Sigmoid colon (tissue), 7 donors: ENCODE measurements around the gene AQR. TPM values are rescaled to one million over a fixed set of nuclear protein-coding genes. Genes with fewer than 3 reads are reported as not detected.

Experiments
- DNase-seq: peaks from one replicate; pipeline ENCODE4 v3.0.0-alpha.2; 2019
- H3K27ac ChIP-seq, 4 donors: fragments of 200-600 bp; sonication (generic); one replicate each; pipeline ENCODE4 v1.5.1; 2016 to 2019; ENCODE audit warnings: mild to moderate bottlenecking in 1 of 4
- H3K27me3 ChIP-seq, 3 donors: fragments of 200-600 bp; sonication (generic); one replicate each; pipeline ENCODE4 v1.5.1; 2019; ENCODE audit warnings: mild to moderate bottlenecking in 1 of 3
- H3K36me3 ChIP-seq, 4 donors: fragments of 200-600 bp; sonication (generic); one replicate each; pipeline ENCODE4 v1.5.1; 2016 to 2019
- H3K4me1 ChIP-seq, 4 donors: fragments of 200-600 bp; sonication (generic); one replicate each; pipeline ENCODE4 v1.5.1; 2017 to 2019
- H3K4me3 ChIP-seq, 4 donors: fragments of 200-600 bp; sonication (generic); one replicate each; pipeline ENCODE4 v1.5.1; 2017 to 2019; ENCODE audit warnings: mild to moderate bottlenecking in 2 of 4, moderate library complexity in 1 of 4
- H3K9me3 ChIP-seq, 4 donors: fragments of 200-600 bp in 3 of 4; sonication (generic) in 3 of 4; one replicate each; pipeline versions ENCODE4 v1.5.1 to v1.6.1; 2013 to 2019
- CTCF ChIP-seq, 4 experiments: fragments of 450-650 bp in 3 of 4; fragments of 200-600 bp in 1 of 4; IDR thresholded peaks; one replicate each; pipeline ENCODE4 v1.5.1; 2016 to 2019; ENCODE audit warnings: antibody characterized with exemption in 4 of 4, mild to moderate bottlenecking in 3 of 4, moderate library complexity in 2 of 4
- EP300 ChIP-seq, 4 donors: sonication (generic); formaldehyde crosslinking; IDR thresholded peaks; one replicate each; pipeline ENCODE4 v1.6.1; 2017; ENCODE audit warnings: antibody characterized with exemption in 4 of 4
- POLR2A ChIP-seq, 2 donors: fragments of 450-650 bp; IDR thresholded peaks; one replicate each; pipeline ENCODE4 v1.6.1; 2016; ENCODE audit warnings: antibody characterized with exemption in 2 of 2, mild to moderate bottlenecking in 2 of 2, moderate library complexity in 2 of 2
- POLR2AphosphoS5 ChIP-seq, 4 donors: sonication (generic); formaldehyde crosslinking; IDR thresholded peaks; one replicate each; pipeline ENCODE4 v1.6.1; 2017; ENCODE audit warnings: antibody characterized with exemption in 4 of 4
- WGBS, 2 donors: extraction: QIAGEN DNeasy Blood & Tissue Kit; methylation state at CpG; one replicate each; pipeline ENCODE4 v1.1.7; 2013; 5-methylcytosine and 5-hydroxymethylcytosine counted together
- intact Hi-C: fragments of 100-400 bp; cut with DNase I; formaldehyde crosslinking; loops from one replicate; pipeline ENCODE4 v1.15.1; 2023
- polyA plus RNA-seq, 3 donors: library from polyadenylated mRNA; stranded (reverse); fragments of 200-250 nt; gene quantifications; one replicate each; pipeline ENCODE4 v1.2.3, GENCODE V29; 2013
- total RNA-seq, 4 donors: library from RNA; depleted of rRNA; stranded (reverse); fragments of >200 nt; gene quantifications; one replicate each; pipeline ENCODE4 v1.1.0, GENCODE V29; 2016
- donor health status: healthy with polysubstance abuse.
- donor health status: Bipolar disorder and iron deficiency.
- donor health status: healthy.

The AQR gene
- total and polyA plus RNA-seq, 7 donors, result 3.7 to 24.2 (median 17.4) TPM

DNA sequence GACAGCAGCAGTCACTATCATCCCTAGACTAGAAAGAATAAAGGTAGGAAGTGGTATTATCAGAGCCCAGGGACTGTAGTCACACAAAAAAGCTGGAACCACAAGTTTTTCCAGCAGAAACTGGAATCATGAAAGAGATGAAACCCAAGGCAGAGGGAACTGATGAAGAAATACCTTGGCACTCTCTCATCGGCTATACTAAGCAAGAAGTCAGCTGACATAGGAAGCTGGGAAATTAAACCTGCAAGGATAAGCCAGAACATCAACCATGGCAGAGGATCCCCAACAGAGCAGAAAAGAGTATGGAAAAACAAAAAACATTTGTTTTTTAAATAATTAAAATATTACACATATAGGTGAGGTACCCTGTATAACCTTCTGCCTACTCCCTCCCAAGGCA, 86.5 kb downstream of the AQR start:
- no peak overlapping the region for H3K4me3 ChIP-seq
- peaks cover 0 to 95% (median 18%) of the 10 kb centered on the region in 4 donors for H3K36me3 ChIP-seq
- H3K4me1 ChIP-seq, result no peaks in the 10 kb centered on the region
- intact Hi-C loops, result no loop called here
- H3K27ac ChIP-seq, result no peak overlapping the region
- H3K27me3 ChIP-seq, result no peaks in the 10 kb centered on the region
- no peak for DNase-seq
- WGBS, 2 donors, result 98 to 100% methylated on average over 1 of the region's 1 CpG
- no peak for TF ChIP-seq CTCF (IDR thresholded peaks at IDR 0.05)
- no peak for TF ChIP-seq POLR2AphosphoS5 (IDR thresholded peaks at IDR 0.05)
- H3K9me3 ChIP-seq, result no peaks in the 10 kb centered on the region

- 72 to 74% methylated on average over 4 of the region's 4 CpGs for WGBS, 2 donors
- Histone ChIP-seq H3K9me3 (no peaks in the 10 kb centered on the region), H3K27me3 (no peaks in the 10 kb centered on the region), H3K4me1 (no peaks in the 10 kb centered on the region), H3K36me3 (peaks cover 0 to 84% (median 11%) of the 10 kb centered on the region in 4 donors), H3K4me3 (no peak overlapping the region), H3K27ac (no peak overlapping the region)
- no peak for DNase-seq
- intact Hi-C loops, result no loop called here
- TF ChIP-seq POLR2AphosphoS5 (IDR thresholded peaks at IDR 0.05) (no peak), CTCF (IDR thresholded peaks at IDR 0.05) (no peak), POLR2A (IDR thresholded peaks at IDR 0.05) (no peak), EP300 (IDR thresholded peaks at IDR 0.05) (no peak)
Observed at GRCh38 chr15:34879107-34879506, 90.4 kb downstream of the AQR start.

GRCh38 chr15:34876640-34877039, 92.9 kb downstream of the AQR start:
- intact Hi-C loops, result no loop called here
- TF ChIP-seq EP300 (IDR thresholded peaks at IDR 0.05), result no peak
- H3K4me1 ChIP-seq, result no peaks in the 10 kb centered on the region
- H3K36me3 ChIP-seq, result peaks cover 0 to 81% (median 7%) of the 10 kb centered on the region in 4 donors
- no peak overlapping the region for H3K4me3 ChIP-seq
- H3K27me3 ChIP-seq, result no peaks in the 10 kb centered on the region
- H3K27ac ChIP-seq, result no peak overlapping the region
- H3K9me3 ChIP-seq, result no peaks in the 10 kb centered on the region
- no peak for DNase-seq

DNA sequence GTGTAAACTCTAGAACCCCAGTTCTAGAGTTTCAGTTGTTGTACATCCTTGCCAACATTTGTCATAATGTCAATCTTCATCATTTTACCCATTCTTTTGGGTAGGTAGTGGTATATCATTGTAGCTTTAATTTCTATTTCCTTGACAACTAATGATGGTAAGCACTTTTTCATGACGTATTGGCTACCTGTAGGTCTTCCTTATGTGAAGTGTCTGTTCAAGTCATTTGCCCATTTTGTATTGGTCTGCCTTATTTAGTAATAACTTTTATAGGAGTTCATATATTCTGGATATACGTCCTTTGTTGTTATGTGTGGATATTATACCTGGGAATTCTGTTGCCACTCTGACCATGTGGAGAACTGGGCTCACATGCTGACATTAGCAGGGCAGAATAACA, 100.4 kb downstream of the AQR start:
- intact Hi-C loops, result no loop called here
- TF ChIP-seq CTCF (IDR thresholded peaks at IDR 0.05) (no peak), POLR2A (IDR thresholded peaks at IDR 0.05) (no peak)
- Histone ChIP-seq H3K9me3 (no peaks in the 10 kb centered on the region), H3K27ac (no peak overlapping the region), H3K4me3 (no peak overlapping the region), H3K36me3 (peaks cover 0 to 82% (median 12%) of the 10 kb centered on the region in 4 donors), H3K4me1 (no peaks in the 10 kb centered on the region), H3K27me3 (no peaks in the 10 kb centered on the region)
- 93 to 97% methylated on average over 2 of the region's 2 CpGs for WGBS, 2 donors
- DNase-seq, result no peak

- no peak overlapping the region for H3K27ac ChIP-seq
- no peak for DNase-seq
- no peaks in the 10 kb centered on the region for H3K4me1 ChIP-seq
- H3K9me3 ChIP-seq, result no peaks in the 10 kb centered on the region
- intact Hi-C loops, result no loop called here
- 97 to 98% methylated on average over 1 of the region's 1 CpG for WGBS, 2 donors
- no peak for TF ChIP-seq POLR2AphosphoS5 (IDR thresholded peaks at IDR 0.05)
- TF ChIP-seq CTCF (IDR thresholded peaks at IDR 0.05), result no peak
- no peak for TF ChIP-seq EP300 (IDR thresholded peaks at IDR 0.05)
- TF ChIP-seq POLR2A (IDR thresholded peaks at IDR 0.05), result no peak
- H3K4me3 ChIP-seq, result no peak overlapping the region
- peaks cover 0 to 88% (median 19%) of the 10 kb centered on the region in 4 donors for H3K36me3 ChIP-seq
- no peaks in the 10 kb centered on the region for H3K27me3 ChIP-seq
Observed at GRCh38 chr15:34865531-34865930, 104.0 kb downstream of the AQR start.
